Esophagus (tissue), 2 donors: ENCODE results near the gene SLC28A1. TPM values are rescaled to one million over a fixed set of nuclear protein-coding genes. Genes with fewer than 3 reads are reported as not detected.
A peak's percentile ranks its signal among the peaks of the same experiment; 100 is the strongest.

ENCODE experiments used
- H3K27ac ChIP-seq, 2 donors: one replicate each; pipeline ENCODE4 v1.5.1; 2013; ENCODE audit warnings: low read depth in 2 of 2, mild to moderate bottlenecking in 2 of 2, inconsistent platforms in 1 of 2, low read length in 1 of 2, moderate library complexity in 1 of 2
- H3K27me3 ChIP-seq, 2 donors: one replicate each; pipeline ENCODE4 v1.6.1; 2013; ENCODE audit warnings: low read length in 2 of 2, control low read depth in 1 of 2, mild to moderate bottlenecking in 1 of 2; ENCODE audit not compliant: insufficient read depth in 2 of 2, control insufficient read depth in 1 of 2
- H3K36me3 ChIP-seq, 2 donors: one replicate each; pipeline ENCODE4 v1.6.1; 2013; ENCODE audit warnings: low read length in 1 of 2; ENCODE audit not compliant: control insufficient read depth in 2 of 2, insufficient read depth in 2 of 2
- H3K4me1 ChIP-seq, 2 donors: one replicate each; pipeline ENCODE4 v1.6.1; 2013; ENCODE audit warnings: low read length in 1 of 2; ENCODE audit not compliant: control insufficient read depth in 2 of 2, insufficient read depth in 2 of 2
- H3K4me3 ChIP-seq, 2 donors: one replicate each; pipeline ENCODE4 v1.5.1; 2013; ENCODE audit warnings: low read length in 2 of 2, mild to moderate bottlenecking in 2 of 2, low read depth in 1 of 2, moderate library complexity in 1 of 2
- H3K9me3 ChIP-seq, 2 donors: one replicate each; pipeline ENCODE4 v1.6.1; 2013; ENCODE audit warnings: mild to moderate bottlenecking in 2 of 2, low read depth in 1 of 2, low read length in 1 of 2, moderate library complexity in 1 of 2; ENCODE audit not compliant: control insufficient read depth in 2 of 2, insufficient read depth in 1 of 2
- WGBS, 2 donors: extraction: QIAGEN DNeasy Blood & Tissue Kit; methylation state at CpG; one replicate each; pipeline ENCODE4 v1.1.7; 2013; 5-methylcytosine and 5-hydroxymethylcytosine counted together
- polyA plus RNA-seq, 2 donors: library from polyadenylated mRNA; stranded (reverse); fragments of 200-250 nt; gene quantifications; one replicate each; pipeline ENCODE4 v1.2.3, GENCODE V29; 2013
- donor health status: healthy with polysubstance abuse.
- donor health status: Bipolar disorder and iron deficiency.

SLC28A1 gene
- polyA plus RNA-seq, 2 donors = 0.02 to 0.08 TPM

- H3K4me3 ChIP-seq = no peak overlapping the region
- H3K27ac ChIP-seq = no peak overlapping the region
- peaks cover 0 to 3% of the 10 kb centered on the region in 2 donors for H3K9me3 ChIP-seq
- H3K36me3 ChIP-seq = no peaks in the 10 kb centered on the region
- 92 to 94% methylated on average over 3 of the region's 3 CpGs for WGBS, 2 donors
- H3K4me1 ChIP-seq = peaks cover 0 to 3% of the 10 kb centered on the region in 2 donors
- H3K27me3 ChIP-seq = no peaks in the 10 kb centered on the region
These were observed 83.8 kb downstream of the SLC28A1 start for GRCh38 chr15:84968301-84968700.

- peaks cover 0 to 3% of the 10 kb centered on the region in 2 donors for H3K9me3 ChIP-seq
- no peaks in the 10 kb centered on the region for H3K4me1 ChIP-seq
- no peak overlapping the region for H3K4me3 ChIP-seq
- no peak overlapping the region for H3K27ac ChIP-seq
- H3K27me3 ChIP-seq = no peaks in the 10 kb centered on the region
- H3K36me3 ChIP-seq = no peaks in the 10 kb centered on the region
- WGBS, 2 donors = 63 to 67% methylated on average over 6 of the region's 6 CpGs
These were observed 84.8 kb downstream of the SLC28A1 start for GRCh38 chr15:84969257-84969656.

GRCh38 chr15:84970843-84971242 is 86.4 kb downstream of the SLC28A1 start:
- H3K9me3 ChIP-seq = no peaks in the 10 kb centered on the region
- no peaks in the 10 kb centered on the region for H3K4me1 ChIP-seq
- no peaks in the 10 kb centered on the region for H3K27me3 ChIP-seq
- H3K4me3 ChIP-seq = no peak overlapping the region
- no peaks in the 10 kb centered on the region for H3K36me3 ChIP-seq
- 67 to 79% methylated on average over 3 of the region's 3 CpGs for WGBS, 2 donors
- H3K27ac ChIP-seq = no peak overlapping the region

- no peak overlapping the region for H3K4me3 ChIP-seq
- no peak overlapping the region for H3K27ac ChIP-seq
- no peaks in the 10 kb centered on the region for H3K9me3 ChIP-seq
- WGBS, 2 donors = 86 to 88% methylated on average over 16 of the region's 16 CpGs
- no peaks in the 10 kb centered on the region for H3K4me1 ChIP-seq
- no peaks in the 10 kb centered on the region for H3K27me3 ChIP-seq
- H3K36me3 ChIP-seq = no peaks in the 10 kb centered on the region
These were observed 89.3 kb downstream of the SLC28A1 start for GRCh38 chr15:84973492-84974460.

GRCh38 chr15:84975871-84976351 is 91.4 kb downstream of the SLC28A1 start:
- 79 to 82% methylated on average over 5 of the region's 5 CpGs for WGBS, 2 donors
- H3K9me3 ChIP-seq = no peaks in the 10 kb centered on the region
- no peaks in the 10 kb centered on the region for H3K36me3 ChIP-seq
- no peaks in the 10 kb centered on the region for H3K27me3 ChIP-seq
- H3K4me1 ChIP-seq = peaks cover 0 to 3% of the 10 kb centered on the region in 2 donors
- H3K4me3 ChIP-seq = no peak overlapping the region
- H3K27ac ChIP-seq = no peak overlapping the region

- Histone ChIP-seq H3K27ac (no peak overlapping the region), H3K4me3 (no peak overlapping the region), H3K36me3 (no peaks in the 10 kb centered on the region), H3K4me1 (peaks cover 0 to 3% of the 10 kb centered on the region in 2 donors), H3K9me3 (no peaks in the 10 kb centered on the region), H3K27me3 (no peaks in the 10 kb centered on the region)
- 94 to 96% methylated on average over 10 of the region's 10 CpGs for WGBS, 2 donors
These were observed 92.4 kb downstream of the SLC28A1 start for GRCh38 chr15:84976746-84977345.

GRCh38 chr15:84979651-84980050 is 95.2 kb downstream of the SLC28A1 start:
- Histone ChIP-seq H3K4me3 (peak overlapping the region in 1 of 2 donors; percentile 20), H3K4me1 (peaks cover 0 to 3% of the 10 kb centered on the region in 2 donors), H3K9me3 (no peaks in the 10 kb centered on the region), H3K27me3 (no peaks in the 10 kb centered on the region), H3K27ac (no peak overlapping the region), H3K36me3 (no peaks in the 10 kb centered on the region)
- 29 to 44% methylated on average over 16 of the region's 16 CpGs for WGBS, 2 donors

GRCh38 chr15:84980196-84981053 is 96.0 kb downstream of the SLC28A1 start:
- peaks cover 0 to 3% of the 10 kb centered on the region in 2 donors for H3K4me1 ChIP-seq
- 0 to 1% methylated on average over 66 of the region's 66 CpGs for WGBS, 2 donors

More at GRCh38 chr15:84980196-84981053, 96.0 kb downstream of the SLC28A1 start:
- H3K9me3 ChIP-seq = no peaks in the 10 kb centered on the region
- H3K36me3 ChIP-seq = no peaks in the 10 kb centered on the region
- H3K4me3 ChIP-seq = peak overlapping the region; percentile 76 to 93
- no peaks in the 10 kb centered on the region for H3K27me3 ChIP-seq
- peak overlapping the region; percentile 94 to 95 for H3K27ac ChIP-seq
